Fibroblast of peridontal ligament (primary cell): ENCODE results near the gene ZNF736.
"Not testable (repeated sequence)": the region's sequence is repeated elsewhere in the genome, so short reads cannot be mapped to it uniquely, and the experiment has no call there.

Source experiments
- DNase-seq: peaks from one replicate; pipeline ENCODE4 v3.0.0-alpha.2; 2010; ENCODE audit errors: extremely low read depth

Gene ZNF736

DNA sequence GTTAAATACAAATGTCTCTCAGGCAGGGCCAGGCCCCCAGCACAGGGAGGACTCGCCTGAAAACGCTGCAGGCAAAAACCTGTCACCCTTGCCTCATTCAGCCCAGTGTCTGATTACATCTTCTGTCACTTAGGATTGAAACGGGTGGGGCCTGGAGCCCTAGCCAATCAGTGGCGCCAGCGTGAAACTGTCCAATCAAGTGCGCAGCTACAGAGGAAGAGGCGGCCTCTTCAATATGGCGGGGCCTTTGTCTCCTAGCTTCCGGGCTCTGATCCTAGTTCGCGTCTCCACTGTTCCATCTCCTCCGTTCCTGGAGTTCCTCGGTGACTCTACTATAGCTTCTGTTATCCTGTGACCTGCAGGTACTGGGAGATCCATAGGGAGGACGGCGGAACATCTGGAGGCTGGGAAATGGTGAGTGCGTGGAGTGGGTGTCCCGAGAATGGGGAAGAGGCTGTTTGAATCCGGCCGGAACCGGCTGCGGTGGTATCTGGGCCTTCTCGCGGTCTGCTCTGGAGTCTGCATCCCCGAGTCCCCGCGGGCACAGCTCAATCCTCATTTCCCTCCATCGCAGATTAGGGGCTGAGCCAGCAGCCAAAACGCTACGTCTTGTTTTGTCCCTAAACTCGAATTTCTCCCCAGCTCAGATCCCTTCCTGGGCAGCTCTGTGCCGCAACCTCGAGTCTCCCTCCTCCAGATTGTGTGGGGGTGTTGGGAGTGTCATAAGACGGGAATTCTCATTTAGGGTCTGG is at the start of gene ZNF736:
ZNF736 (plus strand) TSS at position 222 of the 752 bp plus-strand sequence; CDS start at position 412, 190 bp downstream.
- DNase-seq: peak; percentile 93

DNA sequence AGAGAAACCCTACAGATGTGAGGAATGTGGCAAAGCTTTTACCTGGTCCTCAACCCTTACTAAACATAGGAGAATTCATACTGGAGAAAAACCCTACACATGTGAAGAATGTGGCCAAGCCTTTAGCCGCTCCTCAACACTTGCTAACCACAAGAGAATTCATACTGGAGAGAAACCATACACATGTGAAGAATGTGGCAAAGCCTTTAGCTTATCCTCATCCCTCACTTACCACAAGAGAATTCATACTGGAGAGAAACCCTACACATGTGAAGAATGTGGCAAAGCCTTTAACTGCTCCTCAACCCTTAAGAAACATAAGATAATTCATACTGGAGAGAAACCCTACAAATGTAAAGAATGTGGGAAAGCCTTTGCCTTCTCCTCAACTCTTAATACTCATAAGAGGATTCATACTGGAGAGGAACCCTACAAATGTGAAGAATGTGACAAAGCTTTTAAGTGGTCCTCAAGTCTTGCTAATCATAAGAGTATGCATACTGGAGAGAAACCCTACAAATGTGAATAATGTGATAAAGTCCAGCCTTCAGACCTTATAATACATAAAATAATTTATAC is 47.3 kb upstream of the ZNF736 start:
- no peak for DNase-seq

DNA sequence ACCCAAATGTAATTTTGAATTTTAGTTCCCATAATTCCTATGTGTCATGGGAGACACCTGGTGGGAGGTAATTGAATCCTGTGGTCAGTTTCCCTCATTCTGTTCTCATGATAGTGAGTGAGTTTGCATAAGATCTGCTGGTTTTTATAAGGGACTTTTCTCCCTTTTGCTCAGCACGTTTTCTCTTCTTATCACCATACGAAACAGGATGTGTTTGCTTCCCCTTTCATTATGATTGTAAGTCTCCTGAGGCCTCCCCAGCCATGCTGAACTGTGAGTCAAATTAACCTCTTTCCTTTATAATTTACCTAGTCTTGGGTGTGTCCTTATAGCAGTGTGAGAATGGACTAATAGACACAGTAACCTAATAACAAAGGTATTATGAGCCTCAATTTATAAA is 36.1 kb upstream of the ZNF736 start:
- DNase-seq: no peak

DNA sequence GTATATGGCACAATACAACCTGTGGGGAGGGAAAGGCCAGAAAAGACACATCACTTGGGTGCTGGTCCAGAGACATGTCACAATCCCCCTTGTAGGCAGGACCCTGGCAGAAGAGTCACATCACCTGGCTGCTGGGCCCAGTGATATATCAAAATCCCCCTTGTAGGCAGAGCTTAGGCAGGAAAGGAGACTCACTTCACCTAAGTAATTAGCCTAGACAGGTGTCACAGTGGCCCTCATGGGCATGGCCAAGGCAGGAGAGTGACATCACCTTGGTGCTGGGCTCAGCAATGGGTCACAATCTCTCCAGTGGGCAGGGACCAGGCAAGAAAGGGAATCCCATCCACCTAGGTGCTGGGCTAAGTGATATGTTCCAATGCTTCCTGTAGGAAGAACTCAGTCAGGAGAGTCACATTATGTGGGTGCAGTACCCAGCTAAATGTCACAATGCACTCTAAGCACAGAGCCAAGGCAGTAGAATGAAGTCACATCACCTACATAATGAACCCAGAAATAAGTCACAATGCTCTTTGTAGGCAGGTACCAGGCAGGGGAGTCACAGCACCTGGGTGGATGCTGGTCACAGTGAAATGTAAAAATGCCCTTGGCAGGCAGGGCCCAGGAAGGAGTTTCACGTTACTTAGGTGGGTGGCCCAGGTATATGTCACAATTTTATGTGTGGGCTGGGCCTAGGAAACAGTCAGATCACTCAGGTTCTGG is 18.9 kb upstream of the ZNF736 start:
- no peak for DNase-seq

DNA sequence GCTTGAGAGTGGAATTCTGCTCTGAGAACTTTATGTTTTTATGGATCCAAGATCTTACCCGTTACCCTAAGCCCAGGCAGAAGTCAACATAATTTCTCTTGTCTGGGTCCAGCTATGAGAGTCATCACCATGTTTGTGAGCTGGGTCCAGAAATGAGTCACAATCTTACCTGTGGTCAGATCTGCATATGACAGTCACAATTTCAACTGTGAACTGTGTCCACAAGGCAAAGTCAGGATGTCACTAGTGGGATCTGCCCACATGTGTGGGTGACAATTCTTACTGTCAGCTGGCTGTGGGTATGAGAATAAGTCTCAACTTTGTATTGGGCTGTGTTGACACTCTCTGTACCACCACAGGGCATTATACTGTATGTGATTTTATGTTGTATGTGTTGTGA is 16.3 kb upstream of the ZNF736 start:
- not testable (repeated sequence) for DNase-seq

DNA sequence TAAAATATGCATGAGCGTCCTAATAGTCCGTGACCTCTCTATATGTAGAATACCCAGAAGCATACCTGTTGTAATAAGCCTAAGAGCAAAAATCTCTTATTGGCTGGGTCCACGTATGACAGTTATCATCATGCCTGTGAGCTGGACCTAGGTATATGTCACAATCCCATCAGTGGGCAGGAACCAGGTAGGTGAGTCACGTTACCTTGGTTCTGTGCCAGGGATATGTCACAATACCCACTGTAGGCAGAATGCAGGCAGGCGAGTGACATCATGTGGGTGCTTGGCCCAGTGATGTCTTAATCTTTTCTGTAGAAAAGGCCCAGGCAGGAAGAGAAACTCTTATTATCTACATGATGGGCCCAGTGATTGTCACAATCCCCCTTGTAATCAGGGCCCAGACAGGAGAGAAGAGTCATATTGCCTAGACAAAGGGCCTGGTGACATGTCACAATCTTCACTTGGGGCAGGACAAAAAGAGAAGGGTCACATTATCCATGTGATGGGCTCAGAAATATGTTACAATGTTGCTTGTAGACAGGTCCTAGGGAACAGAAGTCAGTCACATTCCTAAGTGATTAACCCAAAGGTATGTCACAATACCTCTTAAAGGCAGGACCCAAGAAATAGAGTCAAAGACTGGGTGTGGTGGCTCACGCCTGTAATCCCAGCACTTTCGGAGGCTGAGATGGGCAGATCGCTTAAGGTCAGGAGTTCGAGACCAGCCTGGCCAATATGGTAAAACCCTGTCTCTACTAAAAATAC is 12.9 kb upstream of the ZNF736 start:
- DNase-seq: no peak

DNA sequence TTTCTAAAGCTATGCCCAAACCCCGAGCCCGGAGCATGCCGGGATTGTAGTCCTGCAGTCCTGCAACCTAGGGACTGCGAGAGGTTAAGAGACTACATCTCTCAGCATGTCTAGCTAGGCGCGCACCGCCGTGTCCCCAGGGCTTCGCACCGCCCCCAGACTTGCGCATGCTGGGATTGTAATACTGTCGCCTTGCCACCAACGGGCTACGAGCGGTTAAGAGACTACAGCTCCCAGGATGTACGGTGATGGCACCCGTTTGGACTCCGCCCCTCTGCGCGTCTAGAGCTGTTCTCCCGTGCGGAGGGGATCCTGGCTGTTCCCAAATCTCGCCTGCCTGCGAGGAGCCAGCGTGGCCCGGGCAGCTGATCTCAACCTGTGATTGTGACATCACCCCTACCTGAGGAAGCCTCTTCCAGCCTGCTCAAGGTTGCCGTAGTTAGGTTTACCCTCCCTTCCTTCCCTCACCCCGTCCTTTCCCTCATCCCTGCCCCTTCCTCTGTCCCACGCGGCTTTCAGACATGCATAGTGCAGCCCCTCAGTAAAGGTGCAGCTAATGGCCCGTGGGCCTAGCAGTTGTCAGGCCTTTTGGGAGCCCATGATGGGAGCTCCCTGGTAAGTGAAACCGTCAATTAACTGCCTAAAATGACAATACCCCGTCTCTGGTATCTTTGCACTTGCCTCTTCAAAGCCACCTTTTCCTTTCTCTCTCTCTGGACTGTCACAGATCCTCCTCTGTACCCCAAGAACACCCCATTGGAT is 6.3 kb upstream of the ZNF736 start:
- DNase-seq: peak; percentile 81

DNA sequence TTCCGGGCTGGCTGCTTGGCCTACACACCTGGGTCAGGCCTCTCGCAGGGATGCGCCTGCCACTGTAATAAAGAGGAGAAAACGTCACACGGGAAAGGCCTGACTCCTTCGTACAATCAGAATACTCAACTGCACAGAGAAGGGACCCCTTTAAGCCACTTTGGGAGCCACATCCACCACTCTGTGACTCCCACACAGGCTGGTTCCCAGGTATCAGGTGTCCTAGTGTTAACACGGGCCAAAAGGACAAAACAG is 5.8 kb upstream of the ZNF736 start:
- no peak for DNase-seq

DNA sequence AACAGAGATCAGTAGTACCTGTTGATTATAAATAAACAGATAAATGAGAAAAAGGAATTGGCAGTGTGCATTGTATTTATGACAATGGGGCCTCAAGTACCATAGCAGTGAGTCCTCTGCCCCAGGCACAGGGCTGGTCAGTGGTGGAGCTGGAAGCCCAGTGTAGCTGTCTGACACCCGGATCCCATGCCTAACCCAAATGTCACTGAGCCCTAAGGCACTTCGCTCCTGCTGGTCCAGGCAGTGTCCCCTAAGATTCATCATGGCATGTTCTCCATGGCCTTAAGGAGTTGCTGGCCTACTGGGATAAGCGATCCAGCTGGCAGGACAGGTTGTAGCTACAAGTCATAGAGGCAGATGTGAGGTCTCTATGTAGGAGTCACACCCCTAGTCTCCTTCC is 3.3 kb upstream of the ZNF736 start:
- no peak for DNase-seq

DNA sequence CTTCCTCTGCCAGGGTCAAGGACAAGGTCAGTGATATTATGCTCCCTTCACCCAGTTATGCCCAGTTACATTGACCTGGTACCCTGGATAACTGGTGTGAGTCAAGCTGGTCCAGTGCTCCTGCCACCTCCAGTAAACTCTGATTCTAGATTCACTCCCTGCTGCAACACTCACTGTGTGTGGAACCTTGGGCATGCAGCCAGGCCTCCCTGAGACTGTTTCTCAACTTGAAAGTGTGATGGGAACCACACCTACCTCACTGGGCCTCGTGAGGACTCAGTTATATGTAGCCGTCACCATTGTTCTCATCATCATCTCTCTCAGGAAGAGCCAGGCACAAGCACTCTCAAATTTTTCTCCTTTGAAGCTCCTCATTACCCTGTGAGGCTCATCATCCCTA is 935 bp upstream of the ZNF736 start:
- no peak for DNase-seq

DNA sequence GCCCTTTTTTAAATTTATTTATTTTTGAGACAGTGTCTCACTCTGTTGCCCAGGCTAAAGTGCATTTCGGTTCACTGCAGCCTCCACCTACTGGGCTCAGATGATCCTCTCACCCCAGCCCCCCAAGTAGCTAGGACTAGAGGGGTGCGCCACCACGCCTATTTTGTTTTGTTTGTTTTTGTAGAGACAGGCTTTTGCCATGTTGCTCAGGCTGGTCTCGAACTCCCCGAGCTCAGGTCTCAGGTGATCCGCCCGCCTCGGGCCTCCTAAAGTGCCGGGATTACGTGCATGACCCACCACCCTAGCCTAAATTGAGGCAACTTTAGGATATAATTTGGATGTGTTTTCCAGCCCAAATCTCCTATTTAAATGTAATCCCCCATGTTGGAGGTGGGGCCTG is 805 bp downstream of the ZNF736 start:
- peak; percentile 1 for DNase-seq

DNA sequence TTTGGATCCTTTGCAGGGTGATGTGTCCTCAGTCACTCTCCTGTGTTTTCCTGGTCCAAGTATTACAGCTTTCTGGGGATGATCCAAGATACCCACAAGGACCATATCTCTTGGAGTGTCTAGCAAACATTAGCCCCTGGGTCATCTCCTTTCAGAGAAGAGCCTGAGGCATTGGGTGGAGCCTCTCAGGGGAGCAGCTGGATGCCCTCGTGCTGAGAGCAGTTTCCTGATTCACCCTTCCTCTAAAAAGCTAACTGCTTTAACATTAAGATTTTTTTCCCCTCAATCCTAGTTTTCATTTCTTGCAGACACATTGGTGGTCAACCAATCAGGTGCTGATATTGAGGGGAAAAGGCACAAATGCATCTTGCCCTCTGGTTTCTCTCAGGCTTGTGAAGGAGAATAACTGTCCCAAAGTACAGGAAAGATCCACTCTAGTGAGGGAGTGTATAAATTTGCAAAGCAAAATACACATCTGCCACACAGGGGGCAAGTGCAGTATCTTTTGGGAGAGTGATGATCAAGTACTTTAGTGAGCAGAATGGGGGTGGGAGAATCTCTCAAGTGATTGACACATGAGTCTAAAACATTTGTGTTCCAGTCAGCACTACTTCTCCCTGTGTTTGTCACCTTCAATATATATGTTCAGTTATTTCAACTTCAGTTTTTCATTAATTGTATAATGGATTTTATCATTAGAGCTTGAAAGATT is 2.4 kb downstream of the ZNF736 start:
- DNase-seq: not testable (repeated sequence)

DNA sequence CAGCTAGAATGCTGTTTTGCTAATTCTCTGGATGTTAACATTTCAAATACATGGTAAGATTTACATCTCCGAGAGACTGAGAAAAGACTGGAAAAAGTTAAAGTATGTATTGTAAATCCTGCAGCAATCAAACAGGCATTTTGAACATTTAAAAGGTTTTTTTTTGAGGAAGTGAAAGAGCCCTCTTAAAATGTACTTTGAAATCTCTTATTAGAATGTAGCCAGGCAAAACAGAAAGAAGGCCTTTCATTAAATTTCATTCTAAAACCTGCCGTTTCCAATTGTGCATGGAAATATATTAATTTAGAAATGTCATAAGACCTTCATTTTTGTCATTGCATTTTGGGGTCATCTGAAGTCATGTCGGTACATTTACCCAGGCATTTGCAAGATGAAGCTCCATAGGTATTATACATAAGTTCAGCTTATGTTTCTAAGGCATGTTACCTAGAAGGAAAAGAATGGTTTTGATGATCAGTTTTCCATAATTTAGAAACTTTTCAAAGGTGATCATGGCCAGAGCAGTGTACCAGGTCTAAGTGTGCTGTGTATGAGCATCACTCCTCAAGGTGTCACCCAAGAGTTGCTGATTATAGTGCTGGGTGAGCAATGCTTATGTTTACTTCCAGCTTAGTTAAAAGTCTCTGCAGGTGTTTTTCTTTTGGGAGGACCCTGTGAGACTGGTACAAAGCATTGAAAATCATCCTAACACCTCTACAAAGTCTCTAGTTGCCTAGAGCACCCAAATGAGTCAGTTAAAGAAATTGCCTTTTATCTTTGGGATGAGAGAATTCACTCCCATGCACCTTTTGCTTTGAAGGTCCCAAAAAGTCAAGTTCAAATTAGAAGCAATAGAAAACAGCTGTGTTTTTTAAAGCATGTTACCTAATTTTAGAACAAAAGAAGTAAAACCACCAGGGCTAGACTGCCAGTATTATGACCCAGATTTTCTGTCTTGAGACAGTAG is 7.1 kb downstream of the ZNF736 start:
- DNase-seq: no peak

DNA sequence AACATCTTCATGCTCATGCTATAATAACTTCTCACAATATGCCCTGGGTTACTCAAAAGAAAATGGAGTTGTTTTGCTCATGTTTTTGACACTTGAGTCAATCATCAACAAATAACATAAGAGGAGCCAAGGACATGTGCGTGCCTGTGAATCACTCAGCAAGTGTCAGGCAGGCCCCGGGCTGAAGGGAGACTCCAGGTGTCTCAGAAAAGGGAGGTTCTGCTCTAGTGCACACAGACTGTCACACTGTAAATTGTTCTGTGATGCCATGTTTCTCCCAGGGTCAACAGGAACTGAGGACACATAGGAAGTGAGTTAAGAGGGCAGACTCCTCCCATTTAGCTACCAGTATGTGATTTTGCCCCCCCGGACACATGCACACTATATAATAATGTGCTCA is 10.4 kb downstream of the ZNF736 start:
- not testable (repeated sequence) for DNase-seq

DNA sequence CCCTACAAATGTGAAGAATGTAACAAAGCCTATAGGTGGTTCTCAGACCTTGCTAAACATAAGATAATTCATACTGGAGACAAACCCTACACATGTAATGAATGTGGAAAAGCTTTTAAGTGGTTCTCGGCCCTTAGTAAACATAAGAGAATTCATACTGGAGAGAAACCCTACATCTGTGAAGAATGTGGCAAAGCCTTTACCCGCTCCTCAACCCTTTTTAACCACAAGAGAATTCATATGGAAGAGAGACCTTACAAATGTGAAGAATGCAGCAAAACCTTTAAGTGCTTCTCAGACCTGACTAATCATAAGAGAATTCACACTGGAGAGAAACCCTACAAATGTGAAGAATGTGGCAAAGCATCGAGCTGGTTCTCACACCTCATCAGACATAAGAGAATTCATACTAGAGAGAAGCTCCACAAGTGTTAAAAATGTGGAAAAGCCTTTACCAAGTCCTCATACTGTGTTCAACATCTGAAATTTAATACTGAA is 35.0 kb downstream of the ZNF736 start:
- not testable (repeated sequence) for DNase-seq

DNA sequence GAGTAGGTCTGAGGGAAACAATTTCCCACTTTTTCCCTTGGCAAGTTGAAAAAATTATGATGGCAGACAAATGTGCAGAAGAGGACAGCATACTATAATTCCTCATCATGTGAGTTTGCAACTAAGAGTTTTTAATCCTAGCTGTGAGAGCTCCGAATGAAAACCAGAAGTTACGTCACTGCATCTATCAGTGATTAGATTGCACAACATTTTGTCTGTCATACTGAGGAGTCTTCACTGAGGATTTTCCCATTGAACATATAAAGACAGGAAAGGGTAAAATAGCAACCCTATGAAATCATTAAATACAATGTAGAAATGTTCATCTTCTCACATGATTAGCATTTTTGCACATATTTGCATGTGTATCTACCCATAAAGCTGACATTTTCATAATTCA is 45.8 kb downstream of the ZNF736 start:
- no peak for DNase-seq

DNA sequence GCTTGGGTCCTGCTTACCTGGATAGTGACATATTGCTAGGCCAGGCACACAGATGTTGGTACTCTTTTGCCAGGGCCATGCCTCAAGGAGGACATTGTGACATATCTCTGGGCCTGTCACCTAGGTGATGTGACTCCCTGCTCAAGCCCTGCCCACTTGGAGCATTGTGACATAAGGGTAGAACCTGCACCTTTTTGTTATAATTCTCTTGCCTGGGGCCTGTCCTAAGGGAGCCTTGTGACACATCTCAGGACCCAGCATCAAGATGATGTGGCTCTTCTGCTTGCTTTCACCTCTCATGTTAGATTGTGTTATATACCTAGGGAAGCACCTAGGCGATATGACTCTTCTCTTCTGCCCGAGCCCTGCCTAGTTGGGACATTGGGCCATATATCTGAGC is 57.4 kb downstream of the ZNF736 start:
- no peak for DNase-seq

DNA sequence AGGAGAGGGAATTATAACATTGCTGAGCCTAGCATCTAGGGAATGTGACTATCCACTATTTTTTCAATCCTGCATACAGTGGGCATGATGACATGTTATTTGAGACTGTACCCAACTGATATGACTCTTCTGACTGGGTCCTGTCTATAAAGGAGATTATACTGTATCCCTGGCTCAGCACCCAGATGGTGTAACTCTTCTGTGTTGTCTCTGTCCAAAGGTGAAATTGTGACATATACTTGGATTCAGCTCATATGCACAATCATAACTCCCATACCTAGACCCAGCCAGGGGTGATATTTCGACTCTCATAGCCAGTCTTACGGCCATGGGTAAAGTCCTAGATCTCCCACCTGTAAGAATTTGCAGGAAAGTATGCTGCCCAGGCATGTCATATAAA is 59.3 kb downstream of the ZNF736 start:
- no peak for DNase-seq

DNA sequence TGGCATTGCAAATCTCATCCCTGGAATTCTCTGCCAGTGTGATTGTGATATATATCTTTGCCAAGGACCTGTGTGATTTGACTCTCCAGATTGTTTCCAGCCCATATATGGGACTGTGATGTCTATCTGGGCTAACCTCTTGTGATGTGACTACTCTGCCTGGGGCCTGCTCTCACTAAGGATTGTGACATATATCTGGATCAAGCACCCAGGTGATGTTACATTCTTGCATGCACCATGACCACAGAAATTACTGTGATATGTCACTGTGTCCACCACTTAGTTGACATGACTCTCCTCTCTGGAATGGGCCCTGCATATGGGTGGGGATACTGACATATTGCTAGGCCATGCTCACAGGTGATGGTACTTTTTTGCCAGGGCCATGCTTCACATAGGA is 86.6 kb downstream of the ZNF736 start:
- no peak for DNase-seq
